IMR-90 (cell line): ENCODE results near the gene FAM168A. TPM values are rescaled to one million over a fixed set of nuclear protein-coding genes. Genes with fewer than 3 reads are reported as not detected.

ENCODE experiments used
- ATAC-seq: fragments of 200-7000 bp; cut with Tn5 transposase; 2 replicates; pipeline ENCODE4 v1.9.1; 2020; ENCODE audit warnings: low read depth, mild to moderate bottlenecking, moderate library complexity
- BruUV-seq: library from RNA; stranded (reverse); fragments of 400-500 nt; replicated peaks from 2 replicates; lab custom pipeline; 2021; lab: Mats Ljungman, UMichigan
- CTCF ChIA-PET: fragments of 300-600 bp; formaldehyde crosslinking; extraction: SDS; loops from one replicate; lab custom pipeline; 2021; ENCODE audit warnings: antibody characterized with exemption; lab: Yijun Ruan, JAX
- POLR2A ChIA-PET: fragments of 300-600 bp; sonication (Branson Sonifier 250); formaldehyde crosslinking; loops from one replicate; lab custom pipeline; 2022; ENCODE audit warnings: antibody characterized with exemption; ENCODE audit not compliant: unreplicated experiment; lab: Charles Lee
- DNase-seq: peaks from one replicate; pipeline ENCODE4 v3.0.0; 2013
- H2AFZ ChIP-seq: replicated peaks from 2 replicates; pipeline ENCODE3; 2013; ENCODE audit warnings: low read length, mild to moderate bottlenecking; ENCODE audit not compliant: poor library complexity
- H2AK5ac ChIP-seq: 2 replicates; pipeline ENCODE4 v1.6.1; 2013; ENCODE audit warnings: low read depth, low read length, inconsistent platforms
- H2AK9ac ChIP-seq: replicated peaks from 2 replicates; pipeline ENCODE3; 2013; ENCODE audit warnings: mild to moderate bottlenecking, low read depth, low read length, moderate library complexity; ENCODE audit not compliant: poor library complexity
- H2BK120ac ChIP-seq: 2 replicates; pipeline ENCODE4 v1.6.1; 2013; ENCODE audit warnings: low read depth, low read length, inconsistent platforms
- H2BK15ac ChIP-seq: 3 replicates; pipeline ENCODE4 v1.6.1; 2013; ENCODE audit warnings: low read depth, low read length, inconsistent platforms
- H2BK20ac ChIP-seq: 2 replicates; pipeline ENCODE4 v1.6.1; 2013; ENCODE audit warnings: low read depth, mild to moderate bottlenecking, inconsistent platforms, low read length, moderate library complexity
- H2BK5ac ChIP-seq: 2 replicates; pipeline ENCODE4 v1.6.1; 2013; ENCODE audit warnings: mild to moderate bottlenecking, low read depth, low read length, inconsistent platforms; ENCODE audit not compliant: poor library complexity, severe bottlenecking
- H3K14ac ChIP-seq: replicated peaks from 2 replicates; pipeline ENCODE4 v1.6.1; 2013; ENCODE audit warnings: low read depth, low read length, inconsistent platforms
- H3K18ac ChIP-seq: 2 replicates; pipeline ENCODE4 v1.6.1; 2013; ENCODE audit warnings: low read depth, low read length, control low read depth
- H3K23ac ChIP-seq: 2 replicates; pipeline ENCODE4 v1.6.1; 2013; ENCODE audit warnings: low read depth, low read length, inconsistent platforms
- H3K27ac ChIP-seq: 2 replicates; pipeline ENCODE4 v1.5.1; 2013; ENCODE audit warnings: mild to moderate bottlenecking, control low read depth, low read length; ENCODE audit not compliant: insufficient read depth
- H3K27me3 ChIP-seq: 2 replicates; pipeline ENCODE4 v1.6.1; 2013; ENCODE audit warnings: low read length; ENCODE audit not compliant: control insufficient read depth, insufficient read depth
- H3K36me3 ChIP-seq: 2 replicates; pipeline ENCODE4 v1.6.1; 2013; ENCODE audit warnings: low read length, mixed read lengths; ENCODE audit not compliant: control insufficient read depth, insufficient read depth
- H3K4ac ChIP-seq: 2 replicates; pipeline ENCODE4 v1.6.1; 2013; ENCODE audit warnings: low read depth, low read length, inconsistent platforms
- H3K4me1 ChIP-seq: 2 replicates; pipeline ENCODE4 v1.6.1; 2013; ENCODE audit warnings: low read length, mixed read lengths; ENCODE audit not compliant: control insufficient read depth, insufficient read depth
- H3K4me2 ChIP-seq: 2 replicates; pipeline ENCODE4 v1.6.1; 2013; ENCODE audit warnings: low read depth, mild to moderate bottlenecking, control low read depth, low read length, moderate library complexity
- H3K4me3 ChIP-seq: 2 replicates; pipeline ENCODE4 v1.5.1; 2013; ENCODE audit warnings: low read depth, mild to moderate bottlenecking, control low read depth, low read length, moderate library complexity; ENCODE audit not compliant: insufficient read depth
- H3K56ac ChIP-seq: 2 replicates; pipeline ENCODE4 v1.6.1; 2013; ENCODE audit warnings: low read length, inconsistent platforms; ENCODE audit not compliant: insufficient read depth; ENCODE audit errors: extremely low read depth
- H3K79me1 ChIP-seq, 2 experiments: 2 replicates each; pipeline ENCODE4 v1.6.1; 2013; ENCODE audit warnings: low read length in 2 of 2, inconsistent platforms in 1 of 2, low read depth in 1 of 2
- H3K9ac ChIP-seq: 2 replicates; pipeline ENCODE4 v1.6.1; 2013; ENCODE audit warnings: low read depth, low read length, control low read depth
- H3K9me1 ChIP-seq: 2 replicates; pipeline ENCODE4 v1.6.1; 2013; ENCODE audit warnings: low read length, inconsistent platforms; ENCODE audit not compliant: insufficient read depth
- H3K9me3 ChIP-seq: 2 replicates; pipeline ENCODE4 v1.6.1; 2013; ENCODE audit warnings: low read length; ENCODE audit not compliant: control insufficient read depth, insufficient read depth
- H4K20me1 ChIP-seq: 2 replicates; pipeline ENCODE4 v1.6.1; 2013; ENCODE audit warnings: low read length, inconsistent platforms; ENCODE audit not compliant: insufficient read depth
- H4K5ac ChIP-seq: 2 replicates; pipeline ENCODE4 v1.6.1; 2013; ENCODE audit warnings: mild to moderate bottlenecking, low read depth, low read length, control low read depth
- H4K8ac ChIP-seq, 2 experiments: 2 replicates each; pipeline ENCODE4 v1.6.1; 2013; ENCODE audit warnings: low read depth in 2 of 2, low read length in 2 of 2, control low read depth in 1 of 2, inconsistent platforms in 1 of 2
- H4K91ac ChIP-seq: 2 replicates; pipeline ENCODE4 v1.6.1; 2013; ENCODE audit warnings: low read depth, low read length, inconsistent platforms; ENCODE audit not compliant: insufficient read depth
- FOS ChIP-seq: fragments of 150-350 bp; IDR thresholded peaks from 2 replicates; pipeline ENCODE4 v1.6.1; 2016; ENCODE audit warnings: low read depth, low read length
- MAZ ChIP-seq: IDR thresholded peaks from 2 replicates; pipeline ENCODE4 v1.6.1; 2012; ENCODE audit warnings: low read depth, mild to moderate bottlenecking, low read length, improper control_type of control experiment, moderate library complexity, borderline replicate concordance
- RCOR1 ChIP-seq: IDR thresholded peaks from 2 replicates; pipeline ENCODE4 v1.6.1; 2012; ENCODE audit warnings: mild to moderate bottlenecking, low read length, improper control_type of control experiment; ENCODE audit not compliant: insufficient replicate concordance
- WGBS, 2 experiments: methylation state at CpG; one replicate each; pipeline versions ENCODE4 v1.1.5 to v1.1.7; 2013; ENCODE audit warnings: missing lambda C conversion rate in 2 of 2; ENCODE audit not compliant: insufficient read length in 1 of 2; ENCODE audit errors: extremely low coverage in 2 of 2; 5-methylcytosine and 5-hydroxymethylcytosine counted together
- dilution Hi-C: fragments of 300-500 bp; cut with HindIII; formaldehyde crosslinking; loops from one replicate; pipeline ENCODE4 v1.14.3; 2018; ENCODE audit warnings: low sequenced_read_pairs; ENCODE audit not compliant: unreplicated experiment
- in situ Hi-C: fragments of 300-500 bp; cut with MboI; formaldehyde crosslinking; loops from 3 replicates; pipeline ENCODE4 v1.14.3; 2019; ENCODE audit warnings: low sequenced_read_pairs, inconsistent platforms, mixed read lengths
- intact Hi-C: fragments of 100-400 bp; cut with micrococcal nuclease; formaldehyde crosslinking; loops from 2 replicates; pipeline ENCODE4 v1.10.0; 2022
- polyA plus RNA-seq, 3 experiments: library from polyadenylated mRNA; depleted of rRNA; stranded (reverse); fragments of >200 nt; gene quantifications; 2 replicates each; pipeline ENCODE4 v1.2.3, GENCODE V29; 2012; ENCODE audit warnings: low replicate concordance in 1 of 3
- total RNA-seq: library from RNA; depleted of rRNA; stranded (reverse); fragments of >200 nt; gene quantifications from 2 replicates; pipeline ENCODE4 v1.2.3, GENCODE V29; 2012

FAM168A gene
- total and polyA plus RNA-seq, 2 of the 4 experiments (the other 2 are of a cell fraction), result 13.1 to 22.8 TPM

- peaks cover 33% of the 10 kb centered on the region for H3K4me1 ChIP-seq
- H3K18ac ChIP-seq, result no peak overlapping the region
- CTCF ChIA-PET, result no interaction called here
- WGBS, 2 experiments, result no CpG with 5 or more reads among the region's 4 CpGs
- in situ Hi-C loops, result no loop called here
- no peak overlapping the region for H2AK9ac ChIP-seq
- no peak overlapping the region for H2BK15ac ChIP-seq
- H3K4ac ChIP-seq, result no peak overlapping the region
- no peak overlapping the region for H4K91ac ChIP-seq
- no peaks in the 10 kb centered on the region for H3K9me3 ChIP-seq
- H3K4me2 ChIP-seq, result no peak overlapping the region
- H4K5ac ChIP-seq, result no peak overlapping the region
- no peak overlapping the region for H2AK5ac ChIP-seq
- no peak overlapping the region for H2BK120ac ChIP-seq
- H4K20me1 ChIP-seq, result peaks cover 44% of the 10 kb centered on the region
- BruUV-seq, result no TSS peak
- no peak for DNase-seq
- H3K36me3 ChIP-seq, result no peaks in the 10 kb centered on the region
- no peak overlapping the region for H4K8ac ChIP-seq
- H3K4me3 ChIP-seq, result no peak overlapping the region
- no peak overlapping the region for H2BK5ac ChIP-seq
- H3K23ac ChIP-seq, result no peak overlapping the region
- ATAC-seq, result no peak
- peaks cover 24% of the 10 kb centered on the region; the same call in 1 of the 2 replicates for H3K9me1 ChIP-seq
- no peak overlapping the region for H2BK20ac ChIP-seq
- intact Hi-C loops, result no loop called here
- peaks cover 40 to 73% of the 10 kb centered on the region in 2 experiments for H3K79me1 ChIP-seq
- H3K14ac ChIP-seq, result no peak overlapping the region
- dilution Hi-C loops, result no loop called here
- H3K56ac ChIP-seq, result no peak overlapping the region
- no peaks in the 10 kb centered on the region for H3K27me3 ChIP-seq
- H2AFZ ChIP-seq, result no peak overlapping the region
- POLR2A ChIA-PET, result no interaction called here
- TF ChIP-seq MAZ, result no peak
- no peak for TF ChIP-seq RCOR1
- TF ChIP-seq FOS, result no peak
- H3K9ac ChIP-seq, result no peak overlapping the region
- H3K27ac ChIP-seq, result no peak overlapping the region
These were observed 213.4 kb downstream of the FAM168A start for GRCh38 chr11:73384531-73384871.
